IMR-90 (cell line): ENCODE measurements around the gene LRRC34. TPM values are rescaled to one million over a fixed set of nuclear protein-coding genes. Genes with fewer than 3 reads are reported as not detected.

Experiments used
- ATAC-seq: fragments of 200-7000 bp; cut with Tn5 transposase; 2 replicates; pipeline ENCODE4 v1.9.1; 2020; ENCODE audit warnings: low read depth, mild to moderate bottlenecking, moderate library complexity
- BruUV-seq: library from RNA; stranded (reverse); fragments of 400-500 nt; replicated peaks from 2 replicates; lab custom pipeline; 2021; lab: Mats Ljungman, UMichigan
- CTCF ChIA-PET: fragments of 300-600 bp; formaldehyde crosslinking; extraction: SDS; loops from one replicate; lab custom pipeline; 2021; ENCODE audit warnings: antibody characterized with exemption; lab: Yijun Ruan, JAX
- POLR2A ChIA-PET: fragments of 300-600 bp; sonication (Branson Sonifier 250); formaldehyde crosslinking; loops from one replicate; lab custom pipeline; 2022; ENCODE audit warnings: antibody characterized with exemption; ENCODE audit not compliant: unreplicated experiment; lab: Charles Lee
- DNase-seq: peaks from one replicate; pipeline ENCODE4 v3.0.0; 2013
- H2AFZ ChIP-seq: replicated peaks from 2 replicates; pipeline ENCODE3; 2013; ENCODE audit warnings: low read length, mild to moderate bottlenecking; ENCODE audit not compliant: poor library complexity
- H2AK5ac ChIP-seq: 2 replicates; pipeline ENCODE4 v1.6.1; 2013; ENCODE audit warnings: low read depth, low read length, inconsistent platforms
- H2AK9ac ChIP-seq: replicated peaks from 2 replicates; pipeline ENCODE3; 2013; ENCODE audit warnings: mild to moderate bottlenecking, low read depth, low read length, moderate library complexity; ENCODE audit not compliant: poor library complexity
- H2BK120ac ChIP-seq: 2 replicates; pipeline ENCODE4 v1.6.1; 2013; ENCODE audit warnings: low read depth, low read length, inconsistent platforms
- H2BK15ac ChIP-seq: 3 replicates; pipeline ENCODE4 v1.6.1; 2013; ENCODE audit warnings: low read depth, low read length, inconsistent platforms
- H2BK20ac ChIP-seq: 2 replicates; pipeline ENCODE4 v1.6.1; 2013; ENCODE audit warnings: low read depth, mild to moderate bottlenecking, inconsistent platforms, low read length, moderate library complexity
- H2BK5ac ChIP-seq: 2 replicates; pipeline ENCODE4 v1.6.1; 2013; ENCODE audit warnings: mild to moderate bottlenecking, low read depth, low read length, inconsistent platforms; ENCODE audit not compliant: poor library complexity, severe bottlenecking
- H3K14ac ChIP-seq: replicated peaks from 2 replicates; pipeline ENCODE4 v1.6.1; 2013; ENCODE audit warnings: low read depth, low read length, inconsistent platforms
- H3K18ac ChIP-seq: 2 replicates; pipeline ENCODE4 v1.6.1; 2013; ENCODE audit warnings: low read depth, low read length, control low read depth
- H3K23ac ChIP-seq: 2 replicates; pipeline ENCODE4 v1.6.1; 2013; ENCODE audit warnings: low read depth, low read length, inconsistent platforms
- H3K27ac ChIP-seq: 2 replicates; pipeline ENCODE4 v1.5.1; 2013; ENCODE audit warnings: mild to moderate bottlenecking, control low read depth, low read length; ENCODE audit not compliant: insufficient read depth
- H3K27me3 ChIP-seq: 2 replicates; pipeline ENCODE4 v1.6.1; 2013; ENCODE audit warnings: low read length; ENCODE audit not compliant: control insufficient read depth, insufficient read depth
- H3K36me3 ChIP-seq: 2 replicates; pipeline ENCODE4 v1.6.1; 2013; ENCODE audit warnings: low read length, mixed read lengths; ENCODE audit not compliant: control insufficient read depth, insufficient read depth
- H3K4ac ChIP-seq: 2 replicates; pipeline ENCODE4 v1.6.1; 2013; ENCODE audit warnings: low read depth, low read length, inconsistent platforms
- H3K4me1 ChIP-seq: 2 replicates; pipeline ENCODE4 v1.6.1; 2013; ENCODE audit warnings: low read length, mixed read lengths; ENCODE audit not compliant: control insufficient read depth, insufficient read depth
- H3K4me2 ChIP-seq: 2 replicates; pipeline ENCODE4 v1.6.1; 2013; ENCODE audit warnings: low read depth, mild to moderate bottlenecking, control low read depth, low read length, moderate library complexity
- H3K4me3 ChIP-seq: 2 replicates; pipeline ENCODE4 v1.5.1; 2013; ENCODE audit warnings: low read depth, mild to moderate bottlenecking, control low read depth, low read length, moderate library complexity; ENCODE audit not compliant: insufficient read depth
- H3K56ac ChIP-seq: 2 replicates; pipeline ENCODE4 v1.6.1; 2013; ENCODE audit warnings: low read length, inconsistent platforms; ENCODE audit not compliant: insufficient read depth; ENCODE audit errors: extremely low read depth
- H3K79me1 ChIP-seq, 2 experiments: 2 replicates each; pipeline ENCODE4 v1.6.1; 2013; ENCODE audit warnings: low read length in 2 of 2, inconsistent platforms in 1 of 2, low read depth in 1 of 2
- H3K9ac ChIP-seq: 2 replicates; pipeline ENCODE4 v1.6.1; 2013; ENCODE audit warnings: low read depth, low read length, control low read depth
- H3K9me1 ChIP-seq: 2 replicates; pipeline ENCODE4 v1.6.1; 2013; ENCODE audit warnings: low read length, inconsistent platforms; ENCODE audit not compliant: insufficient read depth
- H3K9me3 ChIP-seq: 2 replicates; pipeline ENCODE4 v1.6.1; 2013; ENCODE audit warnings: low read length; ENCODE audit not compliant: control insufficient read depth, insufficient read depth
- H4K20me1 ChIP-seq: 2 replicates; pipeline ENCODE4 v1.6.1; 2013; ENCODE audit warnings: low read length, inconsistent platforms; ENCODE audit not compliant: insufficient read depth
- H4K5ac ChIP-seq: 2 replicates; pipeline ENCODE4 v1.6.1; 2013; ENCODE audit warnings: mild to moderate bottlenecking, low read depth, low read length, control low read depth
- H4K8ac ChIP-seq, 2 experiments: 2 replicates each; pipeline ENCODE4 v1.6.1; 2013; ENCODE audit warnings: low read depth in 2 of 2, low read length in 2 of 2, control low read depth in 1 of 2, inconsistent platforms in 1 of 2
- H4K91ac ChIP-seq: 2 replicates; pipeline ENCODE4 v1.6.1; 2013; ENCODE audit warnings: low read depth, low read length, inconsistent platforms; ENCODE audit not compliant: insufficient read depth
- CEBPB ChIP-seq: IDR thresholded peaks from 2 replicates; pipeline ENCODE4 v1.6.1; 2012; ENCODE audit warnings: low read depth, low read length, improper control_type of control experiment
- FOS ChIP-seq: fragments of 150-350 bp; IDR thresholded peaks from 2 replicates; pipeline ENCODE4 v1.6.1; 2016; ENCODE audit warnings: low read depth, low read length
- MXI1 ChIP-seq: IDR thresholded peaks from 2 replicates; pipeline ENCODE4 v1.6.1; 2012; ENCODE audit warnings: low read depth, mild to moderate bottlenecking, low read length, moderate library complexity, borderline replicate concordance
- SMC3 ChIP-seq: fragments of 150-350 bp; IDR thresholded peaks from 2 replicates; pipeline ENCODE4 v1.6.1; 2016; ENCODE audit warnings: low read depth, mild to moderate bottlenecking, antibody characterized with exemption, low read length, moderate library complexity
- USF2 ChIP-seq: fragments of 150-350 bp; IDR thresholded peaks from 2 replicates; pipeline ENCODE4 v1.6.1; 2017; ENCODE audit warnings: mild to moderate bottlenecking, antibody characterized with exemption, low read length, low read depth
- WGBS, 2 experiments: methylation state at CpG; one replicate each; pipeline versions ENCODE4 v1.1.5 to v1.1.7; 2013; ENCODE audit warnings: missing lambda C conversion rate in 2 of 2; ENCODE audit not compliant: insufficient read length in 1 of 2; ENCODE audit errors: extremely low coverage in 2 of 2; 5-methylcytosine and 5-hydroxymethylcytosine counted together
- dilution Hi-C: fragments of 300-500 bp; cut with HindIII; formaldehyde crosslinking; loops from one replicate; pipeline ENCODE4 v1.14.3; 2018; ENCODE audit warnings: low sequenced_read_pairs; ENCODE audit not compliant: unreplicated experiment
- in situ Hi-C: fragments of 300-500 bp; cut with MboI; formaldehyde crosslinking; loops from 3 replicates; pipeline ENCODE4 v1.14.3; 2019; ENCODE audit warnings: low sequenced_read_pairs, inconsistent platforms, mixed read lengths
- intact Hi-C: fragments of 100-400 bp; cut with micrococcal nuclease; formaldehyde crosslinking; loops from 2 replicates; pipeline ENCODE4 v1.10.0; 2022
- polyA plus RNA-seq, 3 experiments: library from polyadenylated mRNA; depleted of rRNA; stranded (reverse); fragments of >200 nt; gene quantifications; 2 replicates each; pipeline ENCODE4 v1.2.3, GENCODE V29; 2012; ENCODE audit warnings: low replicate concordance in 1 of 3
- total RNA-seq: library from RNA; depleted of rRNA; stranded (reverse); fragments of >200 nt; gene quantifications from 2 replicates; pipeline ENCODE4 v1.2.3, GENCODE V29; 2012

LRRC34 gene
- total and polyA plus RNA-seq, 2 of the 4 experiments (the other 2 are of a cell fraction): 0.90 to 0.91 TPM

GRCh38 chr3:169792359-169792758, 20.3 kb downstream of the LRRC34 start:
- Histone ChIP-seq H3K4me3 (no peak overlapping the region), H3K27me3 (no peaks in the 10 kb centered on the region), H3K4me1 (peaks cover 4% of the 10 kb centered on the region), H3K14ac (no peak overlapping the region), H3K4me2 (no peak overlapping the region), H4K20me1 (no peaks in the 10 kb centered on the region), H2AFZ (no peak overlapping the region), H3K79me1 (no peaks in the 10 kb centered on the region), H3K9me1 (0 out of 2 replicates have a peak, but pooled peaks cover 4% of the 10 kb centered on the region), H2AK9ac (no peak overlapping the region), H3K18ac (no peak overlapping the region), H2BK120ac (no peak overlapping the region), H4K91ac (no peak overlapping the region), H3K9ac (no peak overlapping the region), H3K36me3 (peaks cover 5% of the 10 kb centered on the region), H2AK5ac (no peak overlapping the region), H3K4ac (no peak overlapping the region), H2BK5ac (no peak overlapping the region), H3K23ac (no peak overlapping the region), H2BK15ac (no peak overlapping the region), H4K5ac (no peak overlapping the region), H2BK20ac (no peak overlapping the region), H3K9me3 (no peaks in the 10 kb centered on the region), H3K27ac (no peak overlapping the region), H3K56ac (no peak overlapping the region), H4K8ac (no peak overlapping the region)
- ChIA-PET CTCF (no interaction called here), POLR2A (no interaction called here)
- BruUV-seq: no TSS peak
- no peak for DNase-seq
- ATAC-seq: no peak
- dilution Hi-C loops: no loop called here
- in situ Hi-C loops: no loop called here
- no peak for TF ChIP-seq CEBPB
- TF ChIP-seq MXI1: no peak
- TF ChIP-seq FOS: no peak
- no peak for TF ChIP-seq USF2
- no peak for TF ChIP-seq SMC3
- no CpG with 5 or more reads among the region's 1 CpG for WGBS, 2 experiments
- intact Hi-C loops: loop anchor here (5.0 kb wide), 1 partner anchor 200 kb away; no protein-coding TSS in a partner anchor
